ENCODE data around the gene DDHD1. TPM values are rescaled to one million over a fixed set of nuclear protein-coding genes. Genes with fewer than 3 reads are reported as not detected.
A peak's percentile ranks its signal among the peaks of the same experiment; 100 is the strongest.
"Not testable (repeated sequence)": the region's sequence is repeated elsewhere in the genome, so short reads cannot be mapped to it uniquely, and the experiment has no call there.

The DDHD1 gene
- total and polyA plus RNA-seq, 2 donors from 2014 or later: 2.1 to 11.9 TPM

DNA sequence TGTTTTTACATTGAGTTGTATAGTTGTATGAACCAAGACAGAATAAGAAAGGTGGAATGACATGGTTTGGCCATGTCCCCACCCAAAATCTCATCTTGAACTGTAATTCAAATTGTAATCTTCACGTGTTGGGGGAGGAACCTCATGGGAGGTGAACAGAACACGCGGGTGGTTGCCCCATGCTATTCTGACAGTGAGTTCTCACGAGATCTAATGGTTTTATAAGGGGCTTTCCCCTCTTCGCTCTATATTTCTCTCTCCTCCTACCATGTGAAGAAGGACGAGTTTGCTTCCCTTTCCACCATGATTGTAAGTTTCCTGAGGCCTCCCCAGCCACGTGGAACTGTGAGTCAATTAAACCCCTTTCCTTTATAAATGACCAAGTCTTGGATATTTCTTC, 25.3 kb downstream of the DDHD1 start:
- Histone ChIP-seq H3K4me3 (ENCODE audit: low read length in 3 of 3) (no peak overlapping the region), H3K9me3 (ENCODE audit: control insufficient read depth in 2 of 3, insufficient read depth in 1 of 3, low read length in 3 of 3) (no peaks in the 10 kb centered on the region), H3K27ac (ENCODE audit: low read depth in 2 of 2, low read length in 2 of 2) (no peak overlapping the region), H3K9ac (ENCODE audit: low read length in 3 of 3) (no peak overlapping the region), H3K4me1 (ENCODE audit: control insufficient read depth in 2 of 3, insufficient read depth in 2 of 3, low read depth in 1 of 3, low read length in 3 of 3) (no peaks in the 10 kb centered on the region), H3K36me3 (ENCODE audit: control insufficient read depth in 2 of 3, insufficient read depth in 3 of 3, low read length in 3 of 3) (no peaks in the 10 kb centered on the region), H3K27me3 (ENCODE audit: control insufficient read depth, insufficient read depth, low read length) (no peaks in the 10 kb centered on the region)
- FAIRE-seq (no peak), DNase-seq (no peak)
- TF ChIP-seq, protein P1, sequence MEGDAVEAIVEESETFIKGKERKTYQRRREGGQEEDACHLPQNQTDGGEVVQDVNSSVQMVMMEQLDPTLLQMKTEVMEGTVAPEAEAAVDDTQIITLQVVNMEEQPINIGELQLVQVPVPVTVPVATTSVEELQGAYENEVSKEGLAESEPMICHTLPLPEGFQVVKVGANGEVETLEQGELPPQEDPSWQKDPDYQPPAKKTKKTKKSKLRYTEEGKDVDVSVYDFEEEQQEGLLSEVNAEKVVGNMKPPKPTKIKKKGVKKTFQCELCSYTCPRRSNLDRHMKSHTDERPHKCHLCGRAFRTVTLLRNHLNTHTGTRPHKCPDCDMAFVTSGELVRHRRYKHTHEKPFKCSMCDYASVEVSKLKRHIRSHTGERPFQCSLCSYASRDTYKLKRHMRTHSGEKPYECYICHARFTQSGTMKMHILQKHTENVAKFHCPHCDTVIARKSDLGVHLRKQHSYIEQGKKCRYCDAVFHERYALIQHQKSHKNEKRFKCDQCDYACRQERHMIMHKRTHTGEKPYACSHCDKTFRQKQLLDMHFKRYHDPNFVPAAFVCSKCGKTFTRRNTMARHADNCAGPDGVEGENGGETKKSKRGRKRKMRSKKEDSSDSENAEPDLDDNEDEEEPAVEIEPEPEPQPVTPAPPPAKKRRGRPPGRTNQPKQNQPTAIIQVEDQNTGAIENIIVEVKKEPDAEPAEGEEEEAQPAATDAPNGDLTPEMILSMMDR (IDR thresholded peaks at IDR 0.05; ENCODE audit: borderline replicate concordance, extremely low read depth, insufficient read depth): no peak
- intact Hi-C loops (cut with DNase I): no loop called here

DNA sequence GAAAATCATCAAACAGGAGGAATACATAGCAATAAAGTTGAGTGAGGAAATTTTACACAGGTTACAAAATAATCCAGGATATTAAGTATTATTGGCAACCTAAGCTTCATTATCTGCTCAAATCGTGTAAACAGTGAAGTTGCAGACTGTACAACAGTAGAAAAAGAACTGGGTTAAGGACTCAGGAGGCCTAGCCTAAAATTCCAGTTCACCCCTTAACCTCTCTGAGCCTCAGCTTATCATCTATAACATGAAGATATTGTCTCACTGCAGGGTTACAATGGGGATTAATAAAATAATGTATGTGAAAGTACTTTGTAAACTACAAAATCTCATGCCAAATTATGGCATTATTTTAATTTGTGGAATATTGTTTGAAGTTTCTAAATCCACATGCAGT, 26.0 kb downstream of the DDHD1 start:
- Histone ChIP-seq H3K36me3 (ENCODE audit: control insufficient read depth in 2 of 3, insufficient read depth in 3 of 3, low read length in 3 of 3) (no peaks in the 10 kb centered on the region), H3K9me3 (ENCODE audit: control insufficient read depth in 2 of 3, insufficient read depth in 1 of 3, low read length in 3 of 3) (no peaks in the 10 kb centered on the region), H3K4me1 (ENCODE audit: control insufficient read depth in 2 of 3, insufficient read depth in 2 of 3, low read depth in 1 of 3, low read length in 3 of 3) (no peaks in the 10 kb centered on the region), H3K9ac (ENCODE audit: low read length in 3 of 3) (no peak overlapping the region), H3K4me3 (ENCODE audit: low read length in 3 of 3) (peak overlapping the region in 1 of 3 donors; percentile 33), H3K27ac (ENCODE audit: low read depth in 2 of 2, low read length in 2 of 2) (no peak overlapping the region), H3K27me3 (ENCODE audit: control insufficient read depth, insufficient read depth, low read length) (no peaks in the 10 kb centered on the region)
- intact Hi-C loops (cut with DNase I): no loop called here
- TF ChIP-seq, protein P1 (IDR thresholded peaks at IDR 0.05; ENCODE audit: borderline replicate concordance, extremely low read depth, insufficient read depth): no peak
- no peak for FAIRE-seq
- DNase-seq: no peak

DNA sequence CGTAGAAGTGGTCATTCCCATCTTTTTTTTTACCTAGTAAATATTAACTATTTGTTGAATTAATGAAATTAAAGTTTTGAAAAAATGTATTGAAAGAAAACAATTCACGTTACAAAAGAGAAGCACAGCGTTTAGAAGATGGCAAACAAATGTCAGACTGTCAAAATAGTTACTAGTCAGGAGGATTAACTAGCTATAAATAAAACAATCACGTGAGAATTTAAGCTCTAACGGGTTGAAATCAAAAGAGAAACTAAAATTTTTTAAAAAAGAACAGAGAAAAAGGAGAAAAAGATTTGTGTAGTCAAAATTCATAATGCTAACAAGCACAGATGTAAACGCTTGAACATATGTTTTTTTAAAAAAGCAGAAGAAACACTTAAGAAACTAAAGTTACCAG, 26.4 kb downstream of the DDHD1 start:
- H3K4me3 ChIP-seq (ENCODE audit: low read length in 3 of 3): peak overlapping the region in 1 of 3 donors; percentile 3
- H3K9me3 ChIP-seq (ENCODE audit: control insufficient read depth in 2 of 3, insufficient read depth in 1 of 3, low read length in 3 of 3): no peaks in the 10 kb centered on the region
- no peaks in the 10 kb centered on the region for H3K4me1 ChIP-seq (ENCODE audit: control insufficient read depth in 2 of 3, insufficient read depth in 2 of 3, low read depth in 1 of 3, low read length in 3 of 3)
- no peak overlapping the region for H3K9ac ChIP-seq (ENCODE audit: low read length in 3 of 3)
- no peak overlapping the region for H3K27ac ChIP-seq (ENCODE audit: low read depth in 2 of 2, low read length in 2 of 2)
- H3K27me3 ChIP-seq (ENCODE audit: control insufficient read depth, insufficient read depth, low read length): no peaks in the 10 kb centered on the region
- intact Hi-C loops (cut with DNase I): no loop called here
- H3K36me3 ChIP-seq (ENCODE audit: control insufficient read depth in 2 of 3, insufficient read depth in 3 of 3, low read length in 3 of 3): no peaks in the 10 kb centered on the region
- TF ChIP-seq, protein P1 (IDR thresholded peaks at IDR 0.05; ENCODE audit: borderline replicate concordance, extremely low read depth, insufficient read depth): no peak
- FAIRE-seq: no peak
- no peak for DNase-seq

DNA sequence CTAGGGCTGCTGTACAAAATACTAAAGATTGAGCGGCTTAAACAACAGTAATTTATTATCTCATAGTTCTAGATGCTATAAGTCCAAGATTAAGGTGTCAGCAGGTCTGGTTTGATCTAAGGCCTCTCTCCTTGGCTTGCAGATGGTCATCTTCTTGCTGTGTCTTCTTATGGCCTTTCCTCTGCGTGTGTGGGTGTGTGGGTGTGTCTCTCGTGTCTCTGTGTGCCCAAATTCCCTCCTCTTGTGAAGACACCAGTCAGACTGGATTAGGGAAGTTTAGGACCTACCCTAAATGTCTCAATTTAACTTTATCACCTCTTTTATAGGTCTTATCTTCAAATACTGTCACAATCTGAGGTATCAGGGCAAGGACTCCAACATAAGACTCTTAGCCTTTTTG, 28.3 kb downstream of the DDHD1 start:
- H3K27ac ChIP-seq (ENCODE audit: low read depth in 2 of 2, low read length in 2 of 2): no peak overlapping the region
- H3K36me3 ChIP-seq (ENCODE audit: control insufficient read depth in 2 of 3, insufficient read depth in 3 of 3, low read length in 3 of 3): no peaks in the 10 kb centered on the region
- H3K27me3 ChIP-seq (ENCODE audit: control insufficient read depth, insufficient read depth, low read length): no peaks in the 10 kb centered on the region
- H3K4me3 ChIP-seq (ENCODE audit: low read length in 3 of 3): no peak overlapping the region
- H3K9ac ChIP-seq (ENCODE audit: low read length in 3 of 3): no peak overlapping the region
- DNase-seq (no peak), FAIRE-seq (no peak)
- no peaks in the 10 kb centered on the region for H3K4me1 ChIP-seq (ENCODE audit: control insufficient read depth in 2 of 3, insufficient read depth in 2 of 3, low read depth in 1 of 3, low read length in 3 of 3)
- H3K9me3 ChIP-seq (ENCODE audit: control insufficient read depth in 2 of 3, insufficient read depth in 1 of 3, low read length in 3 of 3): no peaks in the 10 kb centered on the region
- intact Hi-C loops (cut with DNase I): no loop called here
- TF ChIP-seq, protein P1 (IDR thresholded peaks at IDR 0.05; ENCODE audit: borderline replicate concordance, extremely low read depth, insufficient read depth): no peak

DNA sequence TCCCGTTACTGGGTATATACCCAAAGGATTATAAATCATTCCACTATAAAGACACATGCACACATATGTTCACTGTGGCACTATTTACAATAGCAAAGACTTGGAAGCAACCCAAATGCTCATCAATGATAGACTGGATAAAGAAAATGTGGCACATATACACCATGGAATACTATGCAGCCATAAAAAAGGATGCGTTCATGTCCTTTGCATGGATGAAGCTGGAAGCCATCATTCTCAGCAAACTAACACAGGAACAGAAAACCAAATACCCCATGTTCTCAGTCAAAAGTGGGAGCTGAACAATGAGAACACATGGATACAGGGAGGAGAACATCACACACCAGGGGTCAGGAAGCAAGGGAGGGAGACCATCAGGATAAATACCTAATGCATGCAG, 31.7 kb downstream of the DDHD1 start:
- DNase-seq; H3K9ac ChIP-seq (ENCODE audit: low read length in 3 of 3); H3K27me3 ChIP-seq (ENCODE audit: control insufficient read depth, insufficient read depth, low read length); H3K4me3 ChIP-seq (ENCODE audit: low read length in 3 of 3); H3K36me3 ChIP-seq (ENCODE audit: control insufficient read depth in 2 of 3, insufficient read depth in 3 of 3, low read length in 3 of 3); H3K27ac ChIP-seq (ENCODE audit: low read depth in 2 of 2, low read length in 2 of 2); H3K9me3 ChIP-seq (ENCODE audit: control insufficient read depth in 2 of 3, insufficient read depth in 1 of 3, low read length in 3 of 3); H3K4me1 ChIP-seq (ENCODE audit: control insufficient read depth in 2 of 3, insufficient read depth in 2 of 3, low read depth in 1 of 3, low read length in 3 of 3); FAIRE-seq; intact Hi-C loops (cut with DNase I): not testable (repeated sequence)

DNA sequence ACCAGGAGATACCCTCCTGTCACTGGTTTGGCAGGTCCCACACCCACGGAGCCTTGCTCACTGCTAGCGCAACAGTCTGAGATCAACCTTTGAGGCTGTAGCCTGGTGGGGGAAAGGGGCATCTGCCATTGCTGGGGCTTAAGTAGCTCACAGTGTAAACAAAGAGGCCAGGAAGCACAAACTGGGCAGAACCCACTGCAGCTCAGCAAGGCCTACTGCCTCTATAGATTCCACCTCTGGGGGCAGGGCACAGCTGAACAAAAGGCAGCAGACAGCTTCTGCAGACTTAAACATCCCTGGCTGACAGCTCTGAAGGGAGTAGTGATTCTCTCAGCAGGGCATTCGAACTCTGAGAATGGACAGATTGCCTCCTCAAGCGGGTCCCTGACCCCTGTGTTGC, 35.6 kb downstream of the DDHD1 start:
- H3K9me3 ChIP-seq (ENCODE audit: control insufficient read depth in 2 of 3, insufficient read depth in 1 of 3, low read length in 3 of 3); H3K27ac ChIP-seq (ENCODE audit: low read depth in 2 of 2, low read length in 2 of 2); H3K4me3 ChIP-seq (ENCODE audit: low read length in 3 of 3); FAIRE-seq; H3K4me1 ChIP-seq (ENCODE audit: control insufficient read depth in 2 of 3, insufficient read depth in 2 of 3, low read depth in 1 of 3, low read length in 3 of 3); H3K27me3 ChIP-seq (ENCODE audit: control insufficient read depth, insufficient read depth, low read length); H3K36me3 ChIP-seq (ENCODE audit: control insufficient read depth in 2 of 3, insufficient read depth in 3 of 3, low read length in 3 of 3); DNase-seq; intact Hi-C loops (cut with DNase I); H3K9ac ChIP-seq (ENCODE audit: low read length in 3 of 3): not testable (repeated sequence)
